HG03571 (cell line): ENCODE results near the gene GRP.
"Not testable (repeated sequence)": the region's sequence is repeated elsewhere in the genome, so short reads cannot be mapped to it uniquely, and the experiment has no call there.

Source experiments
- ATAC-seq: cut with Tn5 transposase; IDR thresholded peaks from one replicate; pipeline ENCODE4 v1.9.1; 2021; ENCODE audit not compliant: unreplicated experiment

GRP gene

GRCh38 chr18:59228351-59228750 lies 8.4 kb downstream of the GRP start:
- ATAC-seq = no peak

GRCh38 chr18:59229191-59229590 lies 9.2 kb downstream of the GRP start:
- ATAC-seq = no peak

GRCh38 chr18:59229701-59230443 lies 9.9 kb downstream of the GRP start:
- ATAC-seq = no peak

GRCh38 chr18:59231114-59231513 lies 11.2 kb downstream of the GRP start:
- no peak for ATAC-seq

- no peak for ATAC-seq
These were observed 11.9 kb downstream of the GRP start for GRCh38 chr18:59231877-59232276.

GRCh38 chr18:59232309-59233016 lies 12.5 kb downstream of the GRP start:
- ATAC-seq = no peak

GRCh38 chr18:59233017-59233410 lies 13.1 kb downstream of the GRP start:
- ATAC-seq = no peak

GRCh38 chr18:59238385-59238784 lies 18.4 kb downstream of the GRP start:
- ATAC-seq = no peak

- ATAC-seq = no peak
These were observed 19.7 kb downstream of the GRP start for GRCh38 chr18:59239642-59240041.

- no peak for ATAC-seq
These were observed 22.9 kb downstream of the GRP start for GRCh38 chr18:59242906-59243305.

GRCh38 chr18:59246796-59247195 lies 26.8 kb downstream of the GRP start:
- no peak for ATAC-seq

- no peak for ATAC-seq
These were observed 29.3 kb downstream of the GRP start for GRCh38 chr18:59249199-59249774.

GRCh38 chr18:59255491-59255890 lies 35.5 kb downstream of the GRP start:
- not testable (repeated sequence) for ATAC-seq

- not testable (repeated sequence) for ATAC-seq
These were observed 41.9 kb downstream of the GRP start for GRCh38 chr18:59261842-59262241.

GRCh38 chr18:59262243-59262642 lies 42.3 kb downstream of the GRP start:
- not testable (repeated sequence) for ATAC-seq

- ATAC-seq = no peak
These were observed 43.7 kb downstream of the GRP start for GRCh38 chr18:59263661-59264060.

GRCh38 chr18:59264121-59264571 lies 44.2 kb downstream of the GRP start:
- no peak for ATAC-seq

GRCh38 chr18:59264651-59265245 lies 44.8 kb downstream of the GRP start:
- no peak for ATAC-seq

- ATAC-seq = no peak
These were observed 45.5 kb downstream of the GRP start for GRCh38 chr18:59265246-59265973.

GRCh38 chr18:59265974-59266369 lies 46.0 kb downstream of the GRP start:
- ATAC-seq = no peak

- ATAC-seq = no peak
These were observed 46.5 kb downstream of the GRP start for GRCh38 chr18:59266459-59266858.
